Measurements from ENCODE around the gene FOLR1.

GRCh38 chr11:72244060-72244360 is 52.1 kb downstream of the FOLR1 start, which contains the start of gene PHOX2A:
- TF ChIP-seq BCL11A (IDR thresholded peaks at IDR 0.05; ENCODE audit: low read depth, low read length): no peak
- TF ChIP-seq RAD21 (IDR thresholded peaks at IDR 0.05; ENCODE audit: insufficient read depth, low read depth, low read length): no peak
- TF ChIP-seq ZNF24 (IDR thresholded peaks at IDR 0.05): no peak
- no peak for TF ChIP-seq YBX1 (IDR thresholded peaks at IDR 0.05)
- TF ChIP-seq BRCA1 (IDR thresholded peaks at IDR 0.05; ENCODE audit: low read depth, low read length): no peak
- TF ChIP-seq HDAC2 (IDR thresholded peaks at IDR 0.05): no peak
- TF ChIP-seq CBX5 (IDR thresholded peaks at IDR 0.05; ENCODE audit: low read depth): no peak
- no peak for TF ChIP-seq CTCF (IDR thresholded peaks at IDR 0.05 in 2 of 3, conservative IDR thresholded peaks at IDR 0.05 in 1 of 3; ENCODE audit: control insufficient read depth in 2 of 3, extremely low read depth in 1 of 3, insufficient read depth in 1 of 3, low read depth in 3 of 3, low read length in 3 of 3)
- TF ChIP-seq SMC3 (IDR thresholded peaks at IDR 0.05; ENCODE audit: borderline replicate concordance, low read length): no peak
- TF ChIP-seq CREM (IDR thresholded peaks at IDR 0.05; ENCODE audit: low read depth): no peak
- no peak for TF ChIP-seq YY1 (IDR thresholded peaks at IDR 0.05; ENCODE audit: low read depth, low read length)
- no peak for TF ChIP-seq ESRRA (IDR thresholded peaks at IDR 0.05; ENCODE audit: low read length)
